HG03342 (cell line): ENCODE measurements around the gene ETV3L.
A peak's percentile ranks its signal among the peaks of the same experiment; 100 is the strongest.

Experiments used
- ATAC-seq: cut with Tn5 transposase; IDR thresholded peaks from one replicate; pipeline ENCODE4 v1.9.1; 2021; ENCODE audit warnings: mild to moderate bottlenecking, moderate library complexity; ENCODE audit not compliant: unreplicated experiment

Gene ETV3L

GRCh38 chr1:157099633-157100009 lies at the start of gene ETV3L:
Gene ETV3L, minus strand, starts transcription at chr1:157099808. Its CDS starts 285 bp downstream, at chr1:157099523.
- no peak for ATAC-seq

DNA sequence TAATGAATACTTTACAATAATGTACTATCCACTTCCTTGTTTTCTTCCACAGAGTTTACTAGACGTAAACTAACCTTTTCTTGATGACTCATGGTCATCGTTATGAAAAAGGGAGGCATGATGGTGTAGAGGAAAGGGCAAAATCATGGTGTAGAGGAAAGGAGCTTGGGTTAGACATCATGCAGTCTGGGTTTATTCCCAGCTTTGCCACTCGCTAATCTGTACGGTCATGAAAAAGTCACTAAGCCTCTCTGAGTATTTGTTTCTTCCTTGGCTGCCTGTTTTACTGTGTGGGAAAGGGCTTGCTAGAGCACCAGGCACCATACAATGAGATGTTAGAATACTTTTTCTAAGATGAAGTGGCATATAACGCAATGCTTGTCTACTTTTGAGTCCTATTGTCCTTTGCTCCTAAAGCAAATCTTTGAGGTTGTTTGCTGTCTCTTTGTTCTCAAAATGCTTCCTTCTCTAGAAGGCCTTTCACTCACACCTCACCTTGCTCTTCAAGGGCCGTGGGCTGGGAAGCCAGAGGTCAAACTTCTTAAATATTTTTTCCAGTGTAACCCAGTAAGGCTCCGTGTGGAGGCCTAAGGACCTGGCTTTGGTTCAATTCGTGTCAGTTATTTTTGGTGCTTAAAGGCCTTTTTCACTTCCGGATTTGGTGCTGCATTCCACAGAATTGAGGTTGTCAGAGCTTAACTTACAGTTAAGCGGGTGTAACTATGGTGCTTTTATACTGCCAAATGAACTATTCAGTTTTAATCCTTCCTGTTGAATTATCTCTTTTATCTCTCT lies 48.5 kb upstream of the ETV3L start:
- no peak for ATAC-seq

DNA sequence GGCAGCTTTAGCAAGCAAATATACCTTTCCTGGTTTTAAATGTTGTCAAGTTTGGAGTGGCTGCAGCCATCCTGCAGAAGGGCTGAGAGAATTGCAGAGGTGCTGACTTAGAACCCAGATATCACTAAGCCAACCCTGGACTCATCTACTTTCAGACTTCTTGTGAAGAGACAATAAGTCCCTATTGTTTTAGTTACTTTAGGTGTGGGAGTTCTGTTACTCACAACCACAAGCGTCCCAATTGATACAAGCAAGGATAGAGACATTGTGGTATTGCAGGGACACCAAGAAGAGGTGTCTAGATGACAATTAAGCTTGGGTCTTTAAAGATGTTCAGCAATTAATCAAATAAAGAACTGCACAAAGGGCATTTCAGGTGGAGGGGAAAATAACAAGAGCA lies 47.4 kb upstream of the ETV3L start:
- ATAC-seq: no peak

DNA sequence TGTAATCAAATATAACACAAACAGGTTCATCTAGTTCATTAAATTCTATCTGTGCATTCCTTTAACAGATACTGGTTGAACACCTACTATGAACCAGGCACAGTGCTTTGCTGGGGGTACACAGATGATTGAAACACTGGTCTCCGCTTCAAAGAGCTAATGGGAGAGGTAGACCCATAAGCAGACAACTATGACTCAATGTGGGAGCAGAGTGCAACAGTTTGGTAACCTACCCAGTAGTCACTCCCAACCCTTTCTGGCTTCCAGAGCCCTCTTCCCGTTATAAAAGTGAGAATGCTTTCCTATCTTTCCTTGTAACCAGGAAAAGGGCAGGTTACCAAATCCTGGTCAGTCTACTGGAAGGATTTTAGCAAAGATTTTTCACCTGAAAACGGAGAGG lies 46.6 kb upstream of the ETV3L start:
- ATAC-seq: no peak

DNA sequence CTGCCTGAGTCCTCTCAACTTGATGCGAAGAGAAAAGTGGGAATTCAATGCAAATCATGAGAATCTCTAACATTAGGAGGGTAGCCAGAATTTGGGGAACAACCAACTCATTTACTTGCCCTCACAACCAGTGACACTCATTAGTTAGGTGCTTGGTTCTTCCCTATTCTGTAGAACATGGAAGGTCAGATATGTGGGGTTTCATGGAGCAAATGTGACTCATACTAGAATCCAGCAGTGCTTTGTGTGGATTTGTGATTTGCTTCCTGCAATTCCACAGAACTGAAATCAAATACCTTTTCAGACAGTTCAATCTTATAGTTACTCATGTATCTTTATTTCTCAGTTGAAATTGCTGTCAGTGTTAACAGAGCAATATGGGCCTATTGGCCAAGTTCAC lies 45.5 kb upstream of the ETV3L start:
- ATAC-seq: no peak

DNA sequence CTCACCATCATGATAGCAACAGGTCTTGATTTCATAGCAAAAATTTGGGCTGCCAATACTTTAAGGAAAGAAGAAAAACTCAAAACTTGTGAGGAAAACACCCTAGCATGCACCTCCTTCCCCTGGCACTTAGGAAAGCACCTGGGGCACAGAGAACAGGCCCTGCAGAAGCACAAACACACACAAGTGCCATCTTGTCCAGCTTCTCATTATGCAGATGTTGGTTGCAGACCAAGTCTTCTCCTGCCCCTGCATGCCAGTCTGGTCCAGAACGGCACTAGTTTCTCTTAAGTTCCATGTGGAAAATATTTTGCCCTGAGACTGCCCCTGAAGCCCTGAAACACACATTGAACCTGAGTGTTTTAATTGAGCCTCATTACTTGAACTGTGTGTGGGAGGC lies 44.9 kb upstream of the ETV3L start:
- ATAC-seq: no peak

GRCh38 chr1:157142765-157143423 lies 43.3 kb upstream of the ETV3L start:
- ATAC-seq: no peak

DNA sequence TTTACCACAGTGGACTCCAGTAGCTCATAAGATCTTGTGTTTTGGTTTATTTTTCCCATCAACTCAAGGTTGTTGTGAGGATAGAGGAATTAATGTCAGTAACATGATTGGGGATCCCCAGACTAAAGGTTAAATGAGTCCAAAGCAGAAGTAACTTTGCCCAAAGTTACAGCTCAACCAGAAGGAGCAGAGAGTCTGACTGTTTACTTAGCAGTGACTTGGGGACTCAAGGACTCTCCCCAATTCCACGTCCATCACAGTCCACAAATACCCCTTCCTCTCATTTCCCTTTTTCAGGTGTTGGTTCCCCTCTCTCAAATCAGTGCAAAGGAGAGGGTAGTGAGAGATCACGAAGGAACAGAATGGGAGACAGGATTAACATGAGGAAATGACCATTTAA lies 42.6 kb upstream of the ETV3L start:
- no peak for ATAC-seq

- no peak for ATAC-seq
Observed at GRCh38 chr1:157141212-157141855, 41.7 kb upstream of the ETV3L start.

GRCh38 chr1:157140063-157140588 lies 40.5 kb upstream of the ETV3L start:
- ATAC-seq: no peak

- ATAC-seq: no peak
Observed at GRCh38 chr1:157139052-157139715, 39.6 kb upstream of the ETV3L start.

- ATAC-seq: peak; percentile 88
Observed at GRCh38 chr1:157138220-157139051, 38.8 kb upstream of the ETV3L start, which contains the start of gene ETV3. Gene ETV3, minus strand, starts transcription at chr1:157138395. Its CDS starts 2,043 bp downstream, at chr1:157136352.

GRCh38 chr1:157137408-157138219 lies 38.0 kb upstream of the ETV3L start:
- ATAC-seq: peak; percentile 4

DNA sequence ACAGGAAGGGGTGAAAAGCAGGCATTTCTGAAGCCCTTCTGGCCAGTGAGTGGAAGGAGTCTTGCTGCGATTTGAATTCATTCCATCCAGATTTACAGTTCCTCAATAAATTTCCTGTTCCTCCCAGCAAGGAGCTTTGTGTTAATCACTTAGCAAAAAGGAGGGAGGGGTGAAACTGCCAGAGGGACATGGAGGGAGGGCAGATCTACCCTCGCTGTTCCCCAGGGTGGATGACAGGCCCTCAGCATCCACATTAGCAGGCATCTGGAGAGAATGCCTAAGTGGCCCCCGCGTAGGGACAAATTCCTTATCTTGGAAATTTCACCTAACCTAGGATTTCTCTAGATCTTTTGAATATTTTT lies 37.4 kb upstream of the ETV3L start:
- ATAC-seq: no peak

DNA sequence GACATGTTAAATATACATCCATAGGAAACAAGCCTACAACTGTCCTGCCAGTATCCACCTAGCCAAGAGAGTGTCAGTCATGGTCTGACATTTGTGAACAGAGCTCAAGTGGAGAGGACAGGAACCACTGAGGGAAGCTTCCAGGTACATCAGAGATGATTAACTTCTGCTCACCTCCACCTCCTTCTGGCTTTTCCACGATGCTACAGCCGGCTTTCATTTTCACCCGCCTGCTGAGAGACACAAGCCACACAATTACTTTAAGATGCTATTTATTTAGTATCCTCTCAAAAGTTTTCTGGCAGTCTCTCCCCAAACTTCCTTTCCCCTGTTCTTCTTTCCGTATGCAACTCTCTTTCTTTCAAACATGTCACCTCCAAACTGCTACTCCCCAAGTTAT lies 36.5 kb upstream of the ETV3L start:
- no peak for ATAC-seq

DNA sequence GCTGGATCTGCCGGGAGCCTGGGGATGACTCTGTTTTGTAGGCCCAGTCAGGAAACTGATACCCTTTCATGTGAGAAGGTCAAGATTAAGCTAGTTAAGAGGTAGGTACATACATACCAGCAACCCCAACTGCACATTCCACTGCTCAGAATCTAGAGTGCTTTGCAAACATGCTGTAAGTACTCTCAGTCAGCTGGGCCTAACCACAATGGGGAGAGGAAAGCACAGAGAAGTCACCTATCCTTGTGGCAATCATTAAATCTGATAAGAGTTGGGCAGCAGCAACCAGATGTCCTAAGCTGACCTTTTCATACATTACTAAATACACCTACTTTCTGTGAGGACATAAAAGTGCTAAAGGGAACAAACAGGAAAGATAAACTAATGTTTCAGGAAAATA lies 36.0 kb upstream of the ETV3L start:
- ATAC-seq: no peak

- ATAC-seq: no peak
Observed at GRCh38 chr1:157135070-157135469, 35.5 kb upstream of the ETV3L start.

DNA sequence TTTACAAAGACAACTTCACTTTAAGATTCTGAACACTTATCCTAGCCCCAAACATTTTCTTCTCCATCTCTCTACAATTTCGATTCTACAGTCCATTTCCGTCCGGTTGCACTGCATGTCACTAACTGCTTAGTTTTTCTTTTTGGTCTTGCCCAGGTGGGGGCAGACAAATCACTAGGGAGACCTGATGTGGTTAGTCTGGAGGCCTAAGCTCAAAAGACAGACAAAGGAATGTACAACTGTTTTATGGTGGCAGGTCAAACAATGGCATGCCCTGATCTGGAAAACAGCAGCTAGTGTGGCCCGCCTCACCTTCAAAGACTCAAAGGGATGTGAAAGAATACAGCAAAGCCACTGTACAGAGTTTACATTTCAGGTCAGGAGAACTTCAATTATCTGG lies 34.8 kb upstream of the ETV3L start:
- no peak for ATAC-seq

- no peak for ATAC-seq
Observed at GRCh38 chr1:157133426-157133825, 33.8 kb upstream of the ETV3L start.
